ENCODE measurements around the gene SYT17.

Gene SYT17

DNA sequence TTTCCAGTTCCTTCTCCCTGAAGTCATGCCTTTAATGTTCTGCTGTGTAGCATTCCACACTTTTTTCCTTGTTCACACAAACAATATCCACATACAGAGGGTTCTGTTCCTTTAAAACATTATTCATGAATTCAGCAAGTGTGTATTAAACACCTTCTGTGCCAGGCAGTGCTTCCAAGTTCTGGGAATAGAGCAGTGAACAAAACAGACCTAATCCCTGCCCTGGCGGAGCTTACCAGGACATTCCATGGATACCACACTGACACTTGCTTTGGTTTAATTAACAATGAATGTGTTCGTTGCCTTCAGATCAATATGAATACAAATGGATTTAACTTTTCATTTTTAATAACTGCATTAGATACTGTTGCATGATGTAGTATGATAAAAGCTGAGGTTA lies 59.6 kb downstream of the SYT17 start:
- Histone ChIP-seq H3K4me3 (ENCODE audit: low read depth, low read length, poor library complexity, severe bottlenecking) (no peak overlapping the region), H3F3A (ENCODE audit: insufficient read depth, low read length) (no peaks in the 10 kb centered on the region), H3K4me2 (ENCODE audit: low read length) (no peak overlapping the region), H3K27ac (ENCODE audit: low read depth, low read length, poor library complexity, severe bottlenecking) (no peak overlapping the region), H3K9ac (ENCODE audit: low read length) (no peak overlapping the region), H4K20me1 (ENCODE audit: insufficient read depth, low read length) (no peaks in the 10 kb centered on the region), H3K9me3 (ENCODE audit: low read length) (no peaks in the 10 kb centered on the region), H3K27me3 (ENCODE audit: insufficient read depth, low read length) (no peaks in the 10 kb centered on the region), H2AFZ (ENCODE audit: low read length) (no peak overlapping the region), H3K4me1 (ENCODE audit: insufficient read depth, low read length, severe bottlenecking) (no peaks in the 10 kb centered on the region), H3K9me2 (ENCODE audit: low read depth, low read length) (no peaks in the 10 kb centered on the region), H3K79me2 (ENCODE audit: insufficient read depth, low read length) (no peaks in the 10 kb centered on the region), H3K36me3 (ENCODE audit: insufficient read depth, low read length) (peaks cover 5% of the 10 kb centered on the region; the same call in 1 of the 2 replicates)
- TF ChIP-seq, protein P1, sequence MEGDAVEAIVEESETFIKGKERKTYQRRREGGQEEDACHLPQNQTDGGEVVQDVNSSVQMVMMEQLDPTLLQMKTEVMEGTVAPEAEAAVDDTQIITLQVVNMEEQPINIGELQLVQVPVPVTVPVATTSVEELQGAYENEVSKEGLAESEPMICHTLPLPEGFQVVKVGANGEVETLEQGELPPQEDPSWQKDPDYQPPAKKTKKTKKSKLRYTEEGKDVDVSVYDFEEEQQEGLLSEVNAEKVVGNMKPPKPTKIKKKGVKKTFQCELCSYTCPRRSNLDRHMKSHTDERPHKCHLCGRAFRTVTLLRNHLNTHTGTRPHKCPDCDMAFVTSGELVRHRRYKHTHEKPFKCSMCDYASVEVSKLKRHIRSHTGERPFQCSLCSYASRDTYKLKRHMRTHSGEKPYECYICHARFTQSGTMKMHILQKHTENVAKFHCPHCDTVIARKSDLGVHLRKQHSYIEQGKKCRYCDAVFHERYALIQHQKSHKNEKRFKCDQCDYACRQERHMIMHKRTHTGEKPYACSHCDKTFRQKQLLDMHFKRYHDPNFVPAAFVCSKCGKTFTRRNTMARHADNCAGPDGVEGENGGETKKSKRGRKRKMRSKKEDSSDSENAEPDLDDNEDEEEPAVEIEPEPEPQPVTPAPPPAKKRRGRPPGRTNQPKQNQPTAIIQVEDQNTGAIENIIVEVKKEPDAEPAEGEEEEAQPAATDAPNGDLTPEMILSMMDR (IDR thresholded peaks at IDR 0.05; ENCODE audit: low read length), result no peak
- TF ChIP-seq EZH2 (IDR thresholded peaks at IDR 0.05; ENCODE audit: borderline replicate concordance, low read length), result no peak

DNA sequence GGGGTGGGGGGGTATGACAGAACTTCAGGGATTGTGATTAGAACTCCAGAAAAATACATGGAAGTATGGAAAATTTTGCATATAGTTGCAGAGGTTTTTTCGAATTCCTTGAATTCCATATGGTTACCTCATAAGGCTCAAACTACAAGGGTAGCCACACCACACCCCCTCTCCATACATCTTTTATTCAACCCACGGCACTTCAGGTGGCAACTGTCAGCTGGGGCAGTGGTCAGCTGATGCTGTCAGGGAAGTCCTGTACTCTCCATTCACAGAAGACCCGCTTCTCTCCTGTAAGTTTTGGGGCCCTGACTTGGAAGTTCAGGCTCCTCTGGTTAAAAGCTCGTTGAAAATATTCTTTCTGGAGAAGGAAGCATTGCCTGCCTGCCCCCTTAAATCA lies 60.0 kb downstream of the SYT17 start:
- Histone ChIP-seq H3K4me3 (ENCODE audit: low read depth, low read length, poor library complexity, severe bottlenecking) (no peak overlapping the region), H3K4me2 (ENCODE audit: low read length) (no peak overlapping the region), H2AFZ (ENCODE audit: low read length) (no peak overlapping the region), H3K9me2 (ENCODE audit: low read depth, low read length) (no peaks in the 10 kb centered on the region), H3K9ac (ENCODE audit: low read length) (no peak overlapping the region), H3K27me3 (ENCODE audit: insufficient read depth, low read length) (no peaks in the 10 kb centered on the region), H3K27ac (ENCODE audit: low read depth, low read length, poor library complexity, severe bottlenecking) (no peak overlapping the region), H3K4me1 (ENCODE audit: insufficient read depth, low read length, severe bottlenecking) (no peaks in the 10 kb centered on the region), H4K20me1 (ENCODE audit: insufficient read depth, low read length) (no peaks in the 10 kb centered on the region), H3F3A (ENCODE audit: insufficient read depth, low read length) (no peaks in the 10 kb centered on the region), H3K79me2 (ENCODE audit: insufficient read depth, low read length) (no peaks in the 10 kb centered on the region), H3K9me3 (ENCODE audit: low read length) (no peaks in the 10 kb centered on the region), H3K36me3 (ENCODE audit: insufficient read depth, low read length) (peaks cover 5% of the 10 kb centered on the region; the same call in 1 of the 2 replicates)
- no peak for TF ChIP-seq EZH2 (IDR thresholded peaks at IDR 0.05; ENCODE audit: borderline replicate concordance, low read length)
- TF ChIP-seq, protein P1 (IDR thresholded peaks at IDR 0.05; ENCODE audit: low read length), result no peak

DNA sequence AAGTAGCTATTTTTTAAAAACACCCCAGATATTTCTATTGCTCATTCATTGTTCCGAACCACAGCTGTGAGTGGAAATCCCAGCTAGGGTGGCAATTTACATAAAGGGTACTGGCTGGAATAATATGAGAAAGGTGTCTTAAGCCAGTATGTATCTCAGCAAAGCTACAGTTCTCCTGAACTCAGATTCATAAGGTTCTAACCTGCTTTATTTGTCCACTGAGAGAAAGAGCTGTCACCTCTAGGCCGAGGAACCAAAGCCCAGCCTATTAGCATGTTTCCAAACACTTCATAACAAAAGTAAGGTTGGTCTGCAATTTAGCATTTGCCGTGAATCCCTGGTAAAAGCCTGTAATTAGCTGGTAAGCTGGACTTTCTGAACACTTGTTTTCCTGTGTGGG lies 60.5 kb downstream of the SYT17 start:
- Histone ChIP-seq H3K27me3 (ENCODE audit: insufficient read depth, low read length) (no peaks in the 10 kb centered on the region), H3K36me3 (ENCODE audit: insufficient read depth, low read length) (peaks cover 5% of the 10 kb centered on the region; the same call in 1 of the 2 replicates), H3F3A (ENCODE audit: insufficient read depth, low read length) (no peaks in the 10 kb centered on the region), H3K4me1 (ENCODE audit: insufficient read depth, low read length, severe bottlenecking) (no peaks in the 10 kb centered on the region), H4K20me1 (ENCODE audit: insufficient read depth, low read length) (no peaks in the 10 kb centered on the region), H3K4me2 (ENCODE audit: low read length) (no peak overlapping the region), H3K9me2 (ENCODE audit: low read depth, low read length) (no peaks in the 10 kb centered on the region), H3K4me3 (ENCODE audit: low read depth, low read length, poor library complexity, severe bottlenecking) (no peak overlapping the region), H3K27ac (ENCODE audit: low read depth, low read length, poor library complexity, severe bottlenecking) (no peak overlapping the region), H3K79me2 (ENCODE audit: insufficient read depth, low read length) (no peaks in the 10 kb centered on the region), H2AFZ (ENCODE audit: low read length) (no peak overlapping the region), H3K9ac (ENCODE audit: low read length) (no peak overlapping the region), H3K9me3 (ENCODE audit: low read length) (no peaks in the 10 kb centered on the region)
- TF ChIP-seq, protein P1 (IDR thresholded peaks at IDR 0.05; ENCODE audit: low read length), result no peak
- TF ChIP-seq EZH2 (IDR thresholded peaks at IDR 0.05; ENCODE audit: borderline replicate concordance, low read length), result no peak

Measured in OCI-LY1 (cell line).